Posterior cingulate gyrus (tissue), 11 donors: ENCODE results near the gene GNLY.
A peak's percentile ranks its signal among the peaks of the same experiment; 100 is the strongest.

ENCODE experiments used
- DNase-seq, 10 donors: peaks; one replicate each; pipeline versions ENCODE4 v3.0.0 to v3.0.0-alpha.2; 2020 to 2021; ENCODE audit warnings: mixed read lengths in 3 of 10
- intact Hi-C: fragments of 100-400 bp; cut with DNase I; formaldehyde crosslinking; loops from one replicate; pipeline ENCODE4 v1.15.1; 2023

Gene GNLY

DNA sequence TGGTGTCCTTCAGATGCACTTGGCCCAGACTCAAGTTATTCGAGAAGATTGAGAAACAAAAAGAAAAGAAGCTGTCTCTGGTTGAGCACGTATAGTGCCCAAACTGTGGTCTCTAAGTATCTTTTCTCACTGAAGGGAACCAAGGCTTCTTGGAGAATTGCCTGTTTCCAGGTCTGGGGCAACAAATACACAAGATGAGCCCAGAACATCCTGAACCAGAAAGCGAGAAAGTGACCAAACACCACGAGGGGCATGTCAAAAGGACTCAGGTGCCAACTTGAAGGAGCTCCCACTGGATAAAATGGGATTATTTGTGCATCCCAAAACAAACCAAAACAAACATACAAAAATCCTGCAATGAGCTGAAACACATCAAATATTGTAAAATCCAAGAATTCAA lies 46.0 kb downstream of the GNLY start:
- DNase-seq, result no peak

GRCh38 chr2:85741211-85741832 lies 47.2 kb downstream of the GNLY start:
- intact Hi-C loops, result no loop called here
- DNase-seq, result peak in 1 of 10 donors; percentile 89

More for the DNA sequence above, 46.0 kb downstream of the GNLY start:
- intact Hi-C loops, result no loop called here

DNA sequence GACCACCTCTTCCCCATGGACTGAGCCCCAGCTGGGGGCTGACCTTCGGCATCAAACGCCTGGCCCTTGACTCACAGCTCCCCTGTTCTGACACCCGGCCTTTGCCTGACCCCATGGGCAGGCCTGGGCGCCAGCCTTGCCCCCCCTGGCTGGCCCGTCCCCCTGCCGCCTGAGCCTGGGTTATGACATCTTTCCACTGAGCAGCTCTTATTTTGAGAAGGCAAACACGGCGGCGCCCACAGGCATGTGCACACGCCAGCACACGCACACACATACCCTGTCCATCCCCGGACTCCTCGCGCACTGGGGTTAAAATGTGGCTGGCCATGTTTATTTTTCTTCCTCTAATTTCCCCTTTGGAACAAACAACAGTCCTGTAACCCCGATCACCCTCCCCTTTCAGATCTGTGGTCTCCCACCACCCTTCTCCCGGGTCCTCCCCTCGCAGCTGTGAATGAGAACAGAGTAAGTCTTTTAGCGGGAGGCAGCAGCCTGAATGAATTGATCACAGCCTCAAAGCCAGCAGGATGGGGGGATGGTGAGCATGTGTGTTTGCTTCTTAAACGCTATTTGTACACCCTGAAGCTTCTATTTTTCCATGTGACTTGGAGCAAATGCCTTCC lies 47.8 kb downstream of the GNLY start:
- DNase-seq, result peak; percentile 55 to 95 (median 72)
- intact Hi-C loops, result no loop called here

DNA sequence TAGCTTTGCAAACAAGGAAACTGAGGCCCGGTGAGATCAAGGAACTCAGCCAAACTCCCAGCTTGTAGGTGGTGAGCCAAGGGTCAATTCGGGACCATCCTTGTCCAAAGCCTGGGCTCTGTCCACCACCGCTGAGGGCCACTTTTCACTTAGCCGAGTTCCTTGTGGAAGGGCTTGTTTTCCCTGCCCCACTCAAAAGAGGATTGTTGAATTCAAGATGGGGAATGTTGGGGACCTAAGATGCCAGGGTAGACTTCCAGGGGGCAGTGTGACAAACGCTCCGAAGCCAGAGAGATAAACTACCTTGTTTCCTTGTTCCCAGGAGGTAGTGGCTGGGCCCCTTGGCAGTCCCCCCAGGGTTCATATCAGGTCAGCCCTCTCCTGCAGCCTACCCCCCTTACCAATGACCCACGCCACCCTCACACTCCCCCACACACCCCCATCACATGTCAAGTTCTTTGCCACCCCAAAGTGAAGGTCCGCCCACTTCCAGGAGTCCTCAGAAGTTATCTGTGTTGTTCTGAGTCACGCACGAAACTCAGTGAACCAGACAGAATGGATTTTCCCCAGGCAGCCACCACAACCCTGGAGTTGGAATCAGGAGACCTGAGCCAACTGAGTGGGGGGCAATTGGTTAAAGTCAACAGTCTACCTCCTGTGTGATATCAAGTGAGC lies 49.3 kb downstream of the GNLY start:
- DNase-seq, result peak in 1 of 10 donors; percentile 67
- intact Hi-C loops, result no loop called here

GRCh38 chr2:85744055-85744454 lies 49.9 kb downstream of the GNLY start:
- intact Hi-C loops, result no loop called here
- no peak for DNase-seq

GRCh38 chr2:85744741-85745601 lies 50.8 kb downstream of the GNLY start:
- intact Hi-C loops, result no loop called here

GRCh38 chr2:85745619-85746018 lies 51.5 kb downstream of the GNLY start:
- peak in 1 of 10 donors; percentile 15 for DNase-seq
- intact Hi-C loops, result no loop called here

More at GRCh38 chr2:85744741-85745601, 50.8 kb downstream of the GNLY start:
- DNase-seq, result peak in 4 of 10 donors; percentile 34 to 89 (median 40)

DNA sequence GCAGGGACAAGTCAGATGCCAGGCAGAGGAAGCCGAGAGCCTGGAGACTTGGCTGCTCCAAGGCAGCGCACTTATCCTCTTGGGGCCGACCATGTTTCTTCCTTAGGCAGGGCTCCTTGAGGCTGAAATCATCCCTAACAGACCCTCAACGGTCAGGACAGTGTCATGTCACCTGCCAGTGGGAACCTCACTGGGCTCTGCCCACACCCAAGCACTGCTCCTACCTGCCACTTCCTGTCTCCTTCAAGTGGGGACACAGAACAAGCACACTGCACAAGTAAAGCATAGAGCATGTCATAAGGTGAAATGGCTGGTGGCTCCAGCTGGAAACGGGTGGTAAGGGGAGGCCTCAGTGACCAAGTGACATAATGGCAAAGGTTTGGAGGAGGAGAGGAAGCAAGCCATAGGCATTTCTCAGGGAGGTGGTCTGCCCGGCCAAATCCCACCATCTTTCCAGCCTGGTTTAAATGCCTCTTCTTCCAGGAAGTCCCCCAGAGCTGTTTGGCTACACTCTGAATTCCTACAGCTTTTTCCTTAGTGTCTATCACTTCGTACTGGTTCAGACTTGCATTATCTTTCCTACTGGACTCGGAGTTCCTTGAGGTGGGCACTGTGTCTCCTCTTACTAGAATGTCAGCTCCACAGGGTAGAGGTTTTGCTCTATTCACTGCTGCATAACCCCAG lies 52.3 kb downstream of the GNLY start:
- intact Hi-C loops, result no loop called here
- peak in 3 of 10 donors; percentile 16 to 62 (median 30) for DNase-seq

DNA sequence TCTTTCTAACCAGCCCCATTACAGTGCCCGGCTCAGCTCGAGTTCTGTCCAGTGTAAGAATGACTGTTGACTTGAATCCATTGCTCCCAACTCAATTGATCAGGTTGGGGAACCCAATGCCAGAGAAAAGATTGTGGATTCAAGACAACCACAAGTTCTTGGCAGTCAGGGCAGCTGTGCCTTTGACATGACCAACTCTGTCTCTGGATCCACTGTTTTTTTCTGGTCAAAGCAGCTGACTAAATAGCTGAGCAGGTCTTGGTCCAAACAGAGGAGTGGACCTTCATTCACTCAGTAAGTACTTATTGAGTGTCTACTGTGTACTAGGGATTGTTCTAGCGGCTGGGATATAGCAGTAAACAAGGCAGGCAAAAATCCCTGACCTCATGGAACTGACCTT lies 53.3 kb downstream of the GNLY start:
- DNase-seq, result peak in 1 of 10 donors; percentile 9
- intact Hi-C loops, result no loop called here

- intact Hi-C loops, result no loop called here
Observed at GRCh38 chr2:85748039-85748734, 54.0 kb downstream of the GNLY start.

More at GRCh38 chr2:85748039-85748734, 54.0 kb downstream of the GNLY start:
- peak in 3 of 10 donors; percentile 12 to 55 (median 23) for DNase-seq
